ENCODE data around the gene DAP.
A peak's percentile ranks its signal among the peaks of the same experiment; 100 is the strongest.

The DAP gene

DNA sequence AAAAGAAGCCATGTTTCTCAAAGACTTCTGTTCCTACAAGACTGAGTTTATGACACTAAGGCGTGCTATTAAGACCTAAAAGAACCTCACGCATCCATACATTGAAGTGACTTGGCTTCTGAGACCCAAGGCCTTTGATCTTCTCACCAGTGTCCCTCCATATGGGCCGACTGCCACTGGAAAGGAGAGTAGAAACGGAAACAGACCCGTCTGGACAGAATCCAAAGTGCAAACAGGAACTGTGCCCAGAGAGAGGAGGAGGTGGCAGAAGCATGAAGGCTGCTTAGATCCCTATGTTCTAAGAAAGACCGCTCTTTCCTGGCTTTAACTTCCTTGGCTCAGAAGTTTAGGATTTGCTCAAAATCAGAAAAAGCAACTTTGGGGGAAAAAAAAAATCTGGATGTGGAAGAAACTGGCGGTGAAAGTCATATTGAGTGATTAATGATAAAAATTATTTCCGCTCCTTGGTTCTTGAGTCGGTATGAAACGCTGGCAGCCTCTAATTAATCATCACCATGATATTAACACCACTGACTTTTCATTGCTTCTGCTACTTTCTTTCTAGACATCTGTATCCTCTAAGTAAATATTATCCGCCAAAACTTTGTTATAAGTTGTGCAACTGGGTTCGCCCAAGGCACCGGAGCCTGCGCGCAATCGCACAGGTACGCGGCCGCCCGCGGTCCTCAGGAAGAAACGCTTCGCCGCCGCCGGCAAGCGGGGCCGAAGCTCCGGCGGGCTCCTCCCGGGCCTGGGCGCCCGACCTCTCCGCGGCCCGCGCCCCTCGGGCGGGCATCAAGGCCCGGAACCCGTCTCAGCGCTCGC is 726 bp downstream of the DAP start:
- DNase-seq (ENCODE audit: low spot score), result peak; percentile 55

DNA sequence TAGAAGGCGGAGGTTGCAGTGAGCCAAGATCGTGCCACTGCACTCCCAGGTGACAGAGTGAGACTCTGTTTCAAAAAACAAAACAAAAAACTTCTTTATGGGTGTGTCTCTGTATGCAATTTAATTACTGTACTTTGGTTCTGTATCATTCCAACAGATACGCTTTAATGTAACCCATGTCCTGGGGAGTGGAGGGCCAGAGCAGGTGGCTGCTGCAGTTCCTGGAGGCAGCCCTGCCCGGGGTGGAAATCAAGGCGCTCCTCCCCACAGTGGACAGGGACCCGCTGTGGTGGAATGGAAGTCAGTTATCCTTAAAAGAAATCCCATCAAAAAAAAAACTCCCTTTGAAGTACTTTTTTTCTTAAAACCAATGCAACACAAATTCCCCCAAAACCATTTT is 1.9 kb downstream of the DAP start:
- no peak for DNase-seq (ENCODE audit: low spot score)

DNA sequence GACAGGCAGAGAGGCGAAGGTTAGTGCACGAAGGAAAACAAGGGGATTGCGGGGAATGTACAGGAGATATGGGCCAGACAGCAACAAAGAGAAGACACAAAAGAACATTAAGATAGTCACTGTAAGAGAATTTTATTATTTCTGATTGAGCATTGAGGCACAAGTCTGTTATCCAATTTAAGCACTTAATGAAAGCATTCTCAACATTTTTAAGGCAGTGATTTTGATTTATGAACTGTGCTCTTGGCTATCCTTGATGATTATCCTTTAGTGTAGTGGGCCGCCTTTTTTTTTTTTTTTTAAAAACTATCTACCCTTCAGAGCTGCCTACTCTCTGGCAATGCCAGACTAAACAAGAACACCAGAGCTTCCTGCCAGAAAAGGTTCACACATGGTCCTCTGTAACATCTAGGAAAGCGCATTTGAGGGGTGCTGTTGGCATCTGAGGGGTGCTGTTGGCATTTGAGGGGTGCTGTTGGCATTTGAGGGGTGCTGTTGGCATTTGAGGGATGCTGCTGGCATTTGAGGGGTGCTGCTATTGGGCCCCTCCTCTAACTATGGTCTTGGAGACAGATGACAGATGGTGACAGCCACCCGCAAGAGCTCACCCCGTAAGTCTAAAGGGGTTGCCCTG is 3.0 kb downstream of the DAP start:
- no peak for DNase-seq (ENCODE audit: low spot score)

DNA sequence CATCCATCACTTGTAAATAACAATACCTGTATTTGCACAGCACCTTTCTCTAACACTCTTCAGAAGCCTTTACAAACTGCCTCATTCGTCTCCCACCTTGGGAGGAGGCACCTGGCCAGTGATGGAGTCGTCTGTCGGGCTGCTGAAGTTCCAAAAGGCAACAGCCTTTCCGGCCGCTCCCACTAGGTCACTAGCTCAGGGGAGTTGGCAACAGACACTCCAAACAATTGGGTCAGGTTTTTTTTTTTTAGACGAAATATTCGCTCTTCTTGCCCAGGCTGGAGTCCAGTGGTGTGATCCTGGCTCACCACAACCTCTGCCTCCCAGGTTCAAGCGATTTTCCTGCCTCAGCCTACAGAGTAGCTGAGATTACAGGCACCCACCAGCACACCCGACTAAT is 4.0 kb downstream of the DAP start:
- DNase-seq (ENCODE audit: low spot score), result no peak

- no peak for DNase-seq (ENCODE audit: low spot score)
These were observed 4.5 kb downstream of the DAP start for GRCh38 chr5:10756549-10756948.

DNA sequence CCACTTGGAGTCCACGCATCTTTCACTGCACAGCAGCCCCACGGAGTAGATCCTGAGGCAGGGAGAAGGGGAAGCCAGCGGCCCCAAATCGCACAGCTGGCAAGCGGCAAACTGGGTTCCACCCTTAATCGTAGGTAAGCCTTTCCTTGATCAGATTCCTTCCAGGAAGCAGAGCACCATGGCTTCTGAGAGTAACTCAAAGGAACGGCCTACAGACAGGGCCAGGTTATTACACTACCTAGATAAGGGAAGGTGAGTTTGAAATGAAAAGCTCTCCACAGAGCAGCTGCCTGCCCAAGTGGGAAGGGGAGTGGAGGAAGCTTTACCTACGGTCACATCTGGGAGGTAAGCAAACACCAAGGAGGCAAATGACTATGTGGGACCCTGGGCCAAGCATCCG is 7.9 kb downstream of the DAP start:
- DNase-seq (ENCODE audit: low spot score), result no peak

GRCh38 chr5:10752451-10752850 is 8.6 kb downstream of the DAP start:
- no peak for DNase-seq (ENCODE audit: low spot score)

DNA sequence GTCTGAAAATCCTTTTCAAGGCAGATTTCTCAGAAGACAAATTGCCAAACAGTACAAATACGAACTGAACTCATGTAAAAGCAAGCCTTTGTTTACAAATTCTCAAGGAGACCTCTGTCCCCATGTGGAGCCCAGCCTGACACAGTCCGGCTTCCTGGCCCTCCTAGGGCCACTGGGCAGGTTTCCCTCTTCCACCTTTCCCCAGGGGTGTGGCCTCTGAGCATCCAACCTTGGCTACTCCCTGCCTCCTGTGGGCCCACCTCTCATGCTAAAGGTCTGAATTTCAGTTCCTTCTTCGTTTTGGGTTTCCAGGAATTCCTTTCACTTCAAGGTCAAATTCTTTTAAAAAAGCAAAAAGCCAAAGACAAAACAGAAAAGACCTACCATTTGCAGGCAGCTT is 10.1 kb downstream of the DAP start:
- no peak for DNase-seq (ENCODE audit: low spot score)

GRCh38 chr5:10747678-10748622 is 13.1 kb downstream of the DAP start:
- DNase-seq (ENCODE audit: low spot score), result no peak

DNA sequence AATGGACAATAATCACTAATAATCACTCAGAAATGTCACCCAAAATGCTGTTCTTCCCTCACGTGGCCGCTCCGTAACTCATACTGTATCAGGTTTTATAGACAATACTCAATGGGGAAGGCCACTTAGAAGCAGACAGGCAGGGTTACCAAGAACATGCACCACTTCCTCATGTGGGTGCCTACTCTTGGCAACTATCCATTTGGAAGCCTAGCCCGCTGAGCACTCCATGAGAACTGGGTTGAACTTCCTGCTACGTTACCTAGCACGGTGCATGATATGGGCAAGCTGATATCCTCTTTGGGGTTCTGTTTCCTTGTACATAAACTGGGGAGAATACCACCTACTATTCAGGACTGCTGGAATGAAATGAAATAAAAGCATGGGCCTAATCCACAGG is 14.3 kb downstream of the DAP start:
- DNase-seq (ENCODE audit: low spot score), result peak; percentile 56

DNA sequence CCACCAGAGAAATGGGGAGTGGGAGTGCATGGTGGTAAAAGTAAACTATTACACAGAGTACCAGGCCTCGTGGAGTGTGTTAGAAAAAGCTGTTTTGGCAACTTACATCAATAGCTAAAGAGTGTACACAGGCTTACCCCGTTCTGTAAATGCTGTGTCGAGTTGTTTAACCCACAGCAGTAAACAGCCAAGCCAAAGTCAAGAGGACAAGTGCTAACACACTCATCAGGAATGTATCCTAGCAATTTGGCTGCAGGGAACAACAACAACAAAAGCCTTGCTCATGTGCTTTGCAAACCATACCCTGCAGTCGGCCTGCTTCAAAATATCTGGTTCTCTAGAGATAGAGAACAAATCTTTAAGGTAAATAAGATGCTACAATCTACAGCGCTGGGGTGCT is 15.9 kb downstream of the DAP start:
- no peak for DNase-seq (ENCODE audit: low spot score)

- no peak for DNase-seq (ENCODE audit: low spot score)
These were observed 16.4 kb downstream of the DAP start for GRCh38 chr5:10744681-10745080.

- DNase-seq (ENCODE audit: low spot score), result no peak
These were observed 17.1 kb downstream of the DAP start for GRCh38 chr5:10743951-10744350.

DNA sequence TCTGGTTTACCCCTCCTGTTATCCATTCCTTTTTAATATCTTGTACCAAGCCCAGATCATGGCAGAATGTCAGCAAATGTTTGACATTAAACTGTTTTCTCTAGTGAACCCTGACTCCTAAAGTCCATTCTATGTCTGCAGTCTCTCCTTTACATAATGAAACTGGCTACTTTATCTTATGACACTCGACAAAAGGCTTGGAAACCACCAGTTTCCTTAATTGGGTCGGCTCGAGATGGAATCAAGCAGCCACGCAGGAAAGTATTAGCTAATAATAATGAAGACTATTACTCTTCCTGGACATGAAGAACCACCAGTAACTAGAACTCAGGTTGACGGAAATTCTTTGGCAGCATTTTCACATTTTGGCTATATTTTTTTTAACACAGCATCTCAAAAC is 17.5 kb downstream of the DAP start:
- no peak for DNase-seq (ENCODE audit: low spot score)

GRCh38 chr5:10741661-10742060 is 19.4 kb downstream of the DAP start:
- DNase-seq (ENCODE audit: low spot score), result no peak

DNA sequence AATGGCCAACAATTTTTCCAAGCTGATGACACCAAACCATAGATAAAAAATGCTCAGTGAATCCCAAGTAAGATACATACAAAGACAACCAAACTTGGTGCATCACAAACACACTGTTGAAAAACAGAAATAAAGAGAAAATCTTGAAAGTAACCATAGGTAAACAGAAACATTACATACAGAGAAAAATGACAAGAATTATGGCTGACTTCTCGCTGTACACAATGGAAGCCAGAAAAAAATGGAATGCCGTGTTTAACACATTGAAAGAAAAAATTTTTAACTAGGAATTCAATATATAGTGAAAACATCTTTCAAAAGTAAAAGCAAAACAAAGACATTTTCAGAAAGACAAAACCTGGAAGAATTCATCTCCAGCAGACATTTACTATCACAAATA is 20.6 kb downstream of the DAP start:
- no peak for DNase-seq (ENCODE audit: low spot score)

- DNase-seq (ENCODE audit: low spot score), result no peak
These were observed 23.2 kb downstream of the DAP start for GRCh38 chr5:10737880-10738279.

DNA sequence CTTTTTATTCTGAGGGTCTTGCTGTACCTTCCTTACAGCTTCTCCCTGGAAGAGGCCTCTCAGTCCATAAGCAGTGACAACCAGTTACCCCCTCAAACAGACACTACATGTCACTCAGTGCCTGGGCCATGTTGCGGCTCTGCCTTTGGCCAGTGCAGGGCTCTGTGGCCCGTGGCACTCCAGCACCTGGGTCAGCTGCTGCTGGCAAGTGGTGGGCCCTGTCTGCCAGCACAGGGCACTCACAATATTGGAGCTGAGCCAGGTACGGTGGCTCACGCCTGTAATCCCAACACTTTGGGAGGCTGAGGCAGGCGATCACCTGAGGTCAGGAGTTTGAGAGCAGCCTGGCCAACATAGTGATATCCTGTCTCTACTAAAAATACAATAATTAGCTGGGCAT is 24.2 kb downstream of the DAP start:
- no peak for DNase-seq (ENCODE audit: low spot score)

DNA sequence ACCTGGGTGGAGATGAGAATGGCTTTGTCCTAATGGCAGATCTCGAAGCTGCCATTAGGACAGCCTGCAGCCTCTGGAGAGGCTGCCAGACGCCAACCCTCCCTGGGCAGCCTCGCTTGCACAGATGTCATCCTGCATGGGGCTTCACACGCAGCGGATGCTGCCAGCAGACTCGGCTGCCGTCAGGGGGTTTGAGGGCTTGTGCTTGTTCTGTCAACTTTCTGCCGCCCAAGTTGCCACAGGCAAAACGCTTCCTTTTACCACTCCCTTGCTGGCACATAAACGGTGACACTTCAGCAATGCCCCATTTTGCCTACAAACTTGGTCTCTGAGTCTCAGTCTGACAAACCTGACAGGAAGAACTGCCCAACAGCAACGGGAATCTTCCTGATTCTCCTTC is 24.7 kb downstream of the DAP start:
- no peak for DNase-seq (ENCODE audit: low spot score)

DNA sequence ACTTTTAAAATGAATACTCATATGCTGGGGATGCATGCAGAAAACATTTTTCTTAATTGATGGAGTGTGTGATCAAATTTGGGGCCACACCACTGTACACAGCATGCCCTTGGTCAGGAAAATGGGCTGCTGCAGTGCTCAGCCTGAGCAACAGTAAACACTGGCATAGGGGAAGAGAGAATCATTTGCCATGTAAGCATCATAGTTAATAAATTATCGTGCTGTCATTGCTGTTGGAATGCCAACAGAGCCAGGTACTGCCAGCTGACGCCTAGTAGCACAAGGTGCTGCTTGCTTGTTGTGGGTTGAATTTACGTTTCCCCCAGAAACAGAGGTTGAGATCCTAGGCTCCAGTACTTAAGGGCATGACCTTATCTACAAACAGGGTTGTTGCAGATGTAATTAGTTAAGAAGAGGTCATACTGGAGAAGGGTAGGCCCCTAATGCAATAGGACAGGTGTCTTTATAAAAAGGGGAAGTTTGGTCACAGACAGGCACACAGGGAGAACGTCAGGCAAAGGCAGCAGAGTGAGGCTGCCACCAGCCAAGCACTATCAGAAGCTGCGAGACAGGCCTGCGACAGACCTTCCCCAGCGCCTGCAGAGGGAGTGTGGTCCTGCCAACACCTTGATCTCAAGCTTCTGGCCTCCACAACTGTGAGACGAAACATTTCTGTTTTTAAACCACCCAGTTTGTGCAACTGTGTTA is 25.3 kb downstream of the DAP start:
- DNase-seq (ENCODE audit: low spot score), result no peak

DNA sequence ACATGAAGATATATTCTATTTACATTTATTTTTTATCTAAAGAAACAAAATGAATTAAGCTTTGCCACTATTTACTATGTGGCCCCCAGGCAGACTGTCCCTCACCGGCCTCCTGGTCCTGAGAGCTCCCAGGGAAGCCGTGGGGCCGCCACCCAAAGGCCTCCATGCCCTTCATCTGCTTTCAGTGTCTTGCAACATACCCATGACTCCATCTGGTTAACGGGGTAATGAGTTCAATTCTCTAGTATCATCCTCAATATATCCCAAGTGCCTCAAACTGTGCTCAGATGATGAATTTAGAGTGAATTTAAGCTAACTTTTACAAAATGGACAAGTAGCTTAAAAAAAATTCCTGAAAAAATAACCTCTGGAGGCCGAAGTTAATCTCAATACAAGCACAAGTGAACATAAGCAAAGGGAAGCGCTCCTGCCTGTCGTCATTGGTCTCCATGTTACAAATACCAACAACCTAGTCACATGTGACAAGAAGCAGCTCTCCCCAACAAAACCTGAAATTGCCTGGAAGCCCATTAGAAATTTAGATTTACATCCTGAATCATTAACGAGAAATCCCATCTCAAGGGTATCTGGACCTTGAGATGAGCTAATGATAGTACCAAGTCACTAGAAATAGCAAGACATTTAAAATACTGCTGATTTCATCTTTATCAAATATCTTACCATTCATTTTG is 26.1 kb downstream of the DAP start:
- DNase-seq (ENCODE audit: low spot score), result no peak
